MM.1S (cell line): ENCODE results near the gene PCGF3.

Source experiments
- DNase-seq: peaks from one replicate; pipeline ENCODE4 v3.0.0-alpha.2; 2015
- H2AFZ ChIP-seq: fragments of 300-600 bp; sonication (generic); 2 replicates; pipeline ENCODE4 v1.6.0; 2016; ENCODE audit warnings: antibody characterized with exemption, low read length
- H3F3A ChIP-seq: fragments of 300-600 bp; sonication (generic); 2 replicates; pipeline ENCODE4 v1.6.1; 2016; ENCODE audit warnings: mild to moderate bottlenecking, antibody characterized with exemption, low read length, moderate library complexity, mixed read lengths; ENCODE audit not compliant: insufficient read depth
- H3K27ac ChIP-seq: fragments of 300-600 bp; sonication (generic); 2 replicates; pipeline ENCODE4 v1.5.1; 2016; ENCODE audit warnings: mild to moderate bottlenecking, low read length
- H3K27me3 ChIP-seq: fragments of 300-600 bp; sonication (generic); replicated peaks from 2 replicates; pipeline ENCODE4 v1.6.0; 2016; ENCODE audit warnings: low read length; ENCODE audit not compliant: insufficient read depth
- H3K36me3 ChIP-seq: fragments of 300-600 bp; sonication (generic); replicated peaks from 2 replicates; pipeline ENCODE4 v1.6.1; 2016; ENCODE audit warnings: mild to moderate bottlenecking, low read length, mixed read lengths; ENCODE audit not compliant: insufficient read depth
- H3K4me1 ChIP-seq: fragments of 300-600 bp; sonication (generic); 2 replicates; pipeline ENCODE4 v1.6.1; 2016; ENCODE audit warnings: low read length, mixed read lengths
- H3K4me2 ChIP-seq: fragments of 300-600 bp; sonication (generic); 2 replicates; pipeline ENCODE4 v1.6.0; 2016; ENCODE audit warnings: low read depth, low read length
- H3K4me3 ChIP-seq: fragments of 300-600 bp; sonication (generic); 2 replicates; pipeline ENCODE4 v1.5.1; 2016; ENCODE audit warnings: low read length, mixed read lengths
- H3K79me2 ChIP-seq: fragments of 300-600 bp; sonication (generic); 2 replicates; pipeline ENCODE4 v1.6.1; 2016; ENCODE audit warnings: mixed run types, low read length, mixed read lengths
- H3K9ac ChIP-seq: fragments of 300-600 bp; sonication (generic); 2 replicates; pipeline ENCODE4 v1.6.1; 2016; ENCODE audit warnings: low read length, mixed read lengths
- H3K9me2 ChIP-seq: fragments of 300-600 bp; sonication (generic); replicated peaks from 2 replicates; pipeline ENCODE4 v1.6.1; 2016; ENCODE audit warnings: mild to moderate bottlenecking, low read length, mixed read lengths; ENCODE audit not compliant: insufficient read depth
- H3K9me3 ChIP-seq: fragments of 300-600 bp; sonication (generic); replicated peaks from 2 replicates; pipeline ENCODE4 v1.6.1; 2016; ENCODE audit warnings: mild to moderate bottlenecking, low read length, mixed read lengths; ENCODE audit not compliant: insufficient read depth
- H4K20me1 ChIP-seq: fragments of 300-600 bp; sonication (generic); 2 replicates; pipeline ENCODE4 v1.6.1; 2016; ENCODE audit warnings: mild to moderate bottlenecking, low read length, moderate library complexity, mixed read lengths; ENCODE audit not compliant: insufficient read depth
- EZH2 ChIP-seq: fragments of 300-600 bp; sonication (generic); optimal IDR thresholded peaks from 2 replicates; pipeline ENCODE3; 2017; ENCODE audit warnings: low read depth, mild to moderate bottlenecking, antibody characterized with exemption, low read length, mixed read lengths
- EZH2phosphoT487 ChIP-seq: fragments of 300-600 bp; sonication (generic); IDR thresholded peaks from 2 replicates; pipeline ENCODE4 v1.6.1; 2018; ENCODE audit warnings: antibody characterized with exemption, low read length
- TF ChIP-seq, protein P1 (sequence below): fragments of 300-600 bp; sonication (generic); IDR thresholded peaks from 2 replicates; pipeline ENCODE4 v1.5.1; 2016; ENCODE audit warnings: antibody characterized with exemption, low read length, mixed read lengths

Gene PCGF3

DNA sequence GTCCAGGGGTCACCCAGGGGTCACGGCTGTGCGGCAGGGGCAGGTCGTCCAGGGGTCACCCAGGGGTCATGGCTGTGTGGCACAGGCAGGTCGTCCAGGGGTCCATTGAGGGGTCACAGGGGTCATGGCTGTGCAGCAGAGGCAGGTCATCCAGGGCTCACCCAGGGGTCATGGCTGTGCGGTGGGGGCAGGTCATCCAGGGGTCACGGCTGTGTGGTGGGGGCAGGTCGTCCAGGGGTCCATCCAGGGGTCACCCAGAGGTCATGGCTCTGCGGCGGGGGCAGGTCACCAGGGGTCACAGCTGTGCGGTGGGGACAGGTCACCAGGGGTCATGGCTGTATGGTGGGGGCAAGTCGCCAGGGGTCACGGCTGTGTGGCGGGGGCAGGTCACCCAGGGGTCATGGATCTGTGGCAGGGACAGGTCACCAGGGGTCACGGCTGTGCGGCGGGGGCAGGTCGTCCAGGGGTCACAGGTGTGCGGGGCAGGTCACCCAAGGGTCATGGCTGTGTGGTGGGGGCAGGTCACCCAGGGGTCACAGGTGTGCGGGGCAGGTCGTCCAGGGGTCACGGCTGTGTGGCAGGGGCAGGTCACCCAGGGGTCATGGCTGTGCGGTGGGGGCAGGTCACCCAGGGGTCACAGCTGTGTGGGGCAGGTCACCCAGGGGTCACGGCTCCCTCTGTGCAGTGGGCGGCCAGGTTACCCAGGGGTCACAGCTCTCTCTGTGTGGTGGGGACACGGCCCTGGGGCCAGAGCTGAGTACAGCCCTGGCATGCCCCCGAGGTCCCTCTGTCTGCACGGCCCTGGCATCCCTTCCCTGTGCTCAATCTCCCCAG lies 47.6 kb upstream of the PCGF3 start:
- Histone ChIP-seq H4K20me1 (no peaks in the 10 kb centered on the region), H3K4me1 (no peaks in the 10 kb centered on the region), H3K9me2 (no peaks in the 10 kb centered on the region), H3K27me3 (no peaks in the 10 kb centered on the region), H3F3A (no peaks in the 10 kb centered on the region), H3K27ac (no peak overlapping the region), H3K4me3 (no peak overlapping the region), H3K36me3 (no peaks in the 10 kb centered on the region), H3K9me3 (no peaks in the 10 kb centered on the region), H2AFZ (no peak overlapping the region), H3K9ac (no peak overlapping the region), H3K4me2 (no peak overlapping the region), H3K79me2 (no peaks in the 10 kb centered on the region)
- no peak for DNase-seq
- TF ChIP-seq EZH2 (no peak), EZH2phosphoT487 (no peak)
- TF ChIP-seq, protein P1, sequence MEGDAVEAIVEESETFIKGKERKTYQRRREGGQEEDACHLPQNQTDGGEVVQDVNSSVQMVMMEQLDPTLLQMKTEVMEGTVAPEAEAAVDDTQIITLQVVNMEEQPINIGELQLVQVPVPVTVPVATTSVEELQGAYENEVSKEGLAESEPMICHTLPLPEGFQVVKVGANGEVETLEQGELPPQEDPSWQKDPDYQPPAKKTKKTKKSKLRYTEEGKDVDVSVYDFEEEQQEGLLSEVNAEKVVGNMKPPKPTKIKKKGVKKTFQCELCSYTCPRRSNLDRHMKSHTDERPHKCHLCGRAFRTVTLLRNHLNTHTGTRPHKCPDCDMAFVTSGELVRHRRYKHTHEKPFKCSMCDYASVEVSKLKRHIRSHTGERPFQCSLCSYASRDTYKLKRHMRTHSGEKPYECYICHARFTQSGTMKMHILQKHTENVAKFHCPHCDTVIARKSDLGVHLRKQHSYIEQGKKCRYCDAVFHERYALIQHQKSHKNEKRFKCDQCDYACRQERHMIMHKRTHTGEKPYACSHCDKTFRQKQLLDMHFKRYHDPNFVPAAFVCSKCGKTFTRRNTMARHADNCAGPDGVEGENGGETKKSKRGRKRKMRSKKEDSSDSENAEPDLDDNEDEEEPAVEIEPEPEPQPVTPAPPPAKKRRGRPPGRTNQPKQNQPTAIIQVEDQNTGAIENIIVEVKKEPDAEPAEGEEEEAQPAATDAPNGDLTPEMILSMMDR: no peak

DNA sequence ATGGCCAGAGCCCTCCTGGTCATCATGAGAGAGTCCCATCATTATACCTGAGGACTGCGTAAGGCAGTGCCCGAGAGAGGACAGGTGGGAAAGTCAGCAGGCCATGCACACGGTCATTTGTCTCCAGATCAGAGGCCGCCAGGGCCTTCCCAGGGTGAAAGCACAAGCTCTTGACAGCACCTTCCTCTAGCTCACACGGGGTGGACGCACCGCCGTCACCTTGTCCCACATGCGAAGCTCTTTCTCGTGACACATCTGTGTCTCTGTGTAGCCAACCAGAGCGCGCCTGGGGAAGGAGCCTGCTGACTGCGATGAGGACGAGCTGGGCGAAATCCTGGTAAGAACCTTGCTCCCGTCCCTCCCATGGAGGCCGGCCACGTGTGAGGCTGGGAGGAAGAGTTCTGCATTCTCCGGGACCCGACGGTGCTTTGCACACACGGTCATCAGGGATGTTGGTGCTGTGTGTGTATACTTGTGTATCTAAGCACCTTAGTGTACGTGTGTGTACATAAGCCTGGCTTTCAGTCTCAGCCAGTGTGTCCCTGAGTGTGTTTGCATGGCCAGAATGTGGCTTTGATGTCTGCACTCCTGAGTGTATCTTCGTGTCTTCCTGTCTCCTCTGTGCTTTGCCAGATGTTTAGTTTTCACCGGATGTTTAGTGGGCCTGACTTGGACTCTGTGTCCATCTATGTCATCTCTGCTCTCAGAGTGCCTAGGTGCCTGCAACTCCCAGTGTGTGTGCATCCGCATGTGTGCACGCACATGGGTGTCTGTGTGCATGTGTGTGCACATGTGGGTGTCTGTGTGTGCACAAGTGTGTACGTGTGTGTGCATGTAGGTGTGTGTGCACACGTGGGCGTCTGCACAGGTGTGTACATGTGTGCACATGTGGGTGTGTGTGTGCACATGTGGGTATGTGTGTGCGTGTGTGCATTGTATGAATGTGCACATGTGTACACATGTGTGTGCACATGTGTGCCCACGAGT lies 46.7 kb upstream of the PCGF3 start:
- H3K36me3 ChIP-seq: no peaks in the 10 kb centered on the region
- no peaks in the 10 kb centered on the region for H3K27me3 ChIP-seq
- H3K79me2 ChIP-seq: no peaks in the 10 kb centered on the region
- H3K4me1 ChIP-seq: no peaks in the 10 kb centered on the region
- no peaks in the 10 kb centered on the region for H3F3A ChIP-seq
- H2AFZ ChIP-seq: no peak overlapping the region
- H3K9me2 ChIP-seq: no peaks in the 10 kb centered on the region
- H4K20me1 ChIP-seq: no peaks in the 10 kb centered on the region
- no peak for DNase-seq
- no peak overlapping the region for H3K4me2 ChIP-seq
- no peak overlapping the region for H3K9ac ChIP-seq
- H3K4me3 ChIP-seq: no peak overlapping the region
- TF ChIP-seq EZH2phosphoT487 (no peak), EZH2 (no peak)
- TF ChIP-seq, protein P1: no peak
- no peak overlapping the region for H3K27ac ChIP-seq
- H3K9me3 ChIP-seq: no peaks in the 10 kb centered on the region

DNA sequence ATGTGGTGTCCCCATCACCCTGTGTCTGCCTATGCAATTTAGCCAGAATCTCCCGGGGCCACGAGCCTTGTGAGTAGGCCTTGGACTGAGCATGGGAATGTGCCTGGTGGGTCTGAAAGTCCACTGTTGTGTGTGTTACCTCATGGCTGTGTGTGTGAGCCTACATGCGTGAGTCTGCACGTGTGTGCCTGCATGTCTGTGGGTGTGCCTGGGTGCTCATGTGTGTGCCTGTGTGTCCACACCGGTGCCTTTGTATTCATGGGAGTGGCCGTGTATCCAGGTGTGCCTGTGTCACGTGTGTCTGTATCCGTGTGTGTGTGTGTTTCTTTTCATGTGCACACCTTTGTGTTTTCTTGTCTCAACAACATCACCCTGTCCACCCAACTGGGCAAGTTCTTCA lies 45.8 kb upstream of the PCGF3 start:
- Histone ChIP-seq H3K4me3 (no peak overlapping the region), H3K27me3 (no peaks in the 10 kb centered on the region), H3K36me3 (no peaks in the 10 kb centered on the region), H3K4me2 (no peak overlapping the region), H3K9me2 (no peaks in the 10 kb centered on the region), H3K9me3 (no peaks in the 10 kb centered on the region), H3K9ac (no peak overlapping the region), H3K4me1 (no peaks in the 10 kb centered on the region), H4K20me1 (no peaks in the 10 kb centered on the region), H3K27ac (no peak overlapping the region), H3F3A (no peaks in the 10 kb centered on the region), H3K79me2 (no peaks in the 10 kb centered on the region), H2AFZ (no peak overlapping the region)
- no peak for DNase-seq
- TF ChIP-seq, protein P1: no peak
- TF ChIP-seq EZH2phosphoT487 (no peak), EZH2 (no peak)
